HepG2 (cell line): ENCODE data around the gene ITGA7. TPM values are rescaled to one million over a fixed set of nuclear protein-coding genes. Genes with fewer than 3 reads are reported as not detected.

Source experiments
- ADNP ChIP-seq: sonication (generic); formaldehyde crosslinking; IDR thresholded peaks from 2 replicates; pipeline ENCODE4 v1.4.0; 2020; ENCODE audit warnings: missing genetic modification reagents
- DR1 ChIP-seq: sonication (generic); formaldehyde crosslinking; IDR thresholded peaks from 2 replicates; pipeline ENCODE4 v1.8.0; 2021; ENCODE audit warnings: mild to moderate bottlenecking, missing genetic modification reagents, inconsistent platforms
- ETS1 ChIP-seq: sonication (generic); formaldehyde crosslinking; IDR thresholded peaks from 2 replicates; pipeline ENCODE4 v1.4.0; 2020; ENCODE audit warnings: missing genetic modification reagents
- FOXA1 ChIP-seq, 2 experiments: fragments of 450-650 bp in 1 of 2; sonication (generic) in 1 of 2; formaldehyde crosslinking in 1 of 2; IDR thresholded peaks; 2 replicates each; pipeline versions ENCODE4 v1.4.0 to v1.6.1; 2016 to 2020; ENCODE audit warnings: missing genetic modification reagents in 1 of 2
- FOXP1 ChIP-seq, 2 experiments: fragments of 450-650 bp in 1 of 2; IDR thresholded peaks; 2 replicates each; pipeline ENCODE4 v1.6.1; 2017 to 2018; ENCODE audit warnings: antibody characterized with exemption in 1 of 2
- FOXP4 ChIP-seq: sonication (generic); formaldehyde crosslinking; IDR thresholded peaks from 2 replicates; pipeline ENCODE4 v1.4.0; 2020; ENCODE audit warnings: missing genetic modification reagents
- GATAD1 ChIP-seq: IDR thresholded peaks from 2 replicates; pipeline ENCODE4 v1.6.1; 2016; ENCODE audit warnings: missing genetic modification reagents, missing compliant biosample characterization
- GFI1 ChIP-seq: sonication (generic); formaldehyde crosslinking; IDR thresholded peaks from 2 replicates; pipeline ENCODE4 v1.5.0; 2020; ENCODE audit warnings: missing genetic modification reagents, mild to moderate bottlenecking, borderline replicate concordance
- GZF1 ChIP-seq: sonication (generic); formaldehyde crosslinking; IDR thresholded peaks from 2 replicates; pipeline ENCODE4 v1.5.1; 2020; ENCODE audit warnings: mild to moderate bottlenecking, missing genetic modification reagents
- KAT7 ChIP-seq: IDR thresholded peaks from 2 replicates; pipeline ENCODE4 v1.6.1; 2018; ENCODE audit warnings: borderline replicate concordance, missing compliant biosample characterization
- KDM1A ChIP-seq: IDR thresholded peaks from 2 replicates; pipeline ENCODE4 v1.6.1; 2016; ENCODE audit warnings: missing compliant biosample characterization
- LCORL ChIP-seq, 2 experiments: fragments of 450-650 bp in 1 of 2; sonication (generic) in 1 of 2; formaldehyde crosslinking in 1 of 2; IDR thresholded peaks; 2 replicates each; pipeline versions ENCODE4 v1.5.0 to v1.6.1; 2017 to 2020; ENCODE audit warnings: antibody characterized with exemption in 1 of 2, missing genetic modification reagents in 1 of 2
- NBN ChIP-seq: fragments of 450-650 bp; conservative IDR thresholded peaks from 2 replicates; pipeline ENCODE4 v1.6.1; 2017
- NR2F1 ChIP-seq, 2 experiments: fragments of 450-650 bp in 1 of 2; formaldehyde crosslinking in 1 of 2; IDR thresholded peaks; 2 replicates each; pipeline versions ENCODE4 v1.5.0 to v1.6.1; 2016 to 2020; ENCODE audit warnings: mild to moderate bottlenecking in 1 of 2, missing compliant biosample characterization in 1 of 2, missing genetic modification reagents in 1 of 2, moderate library complexity in 1 of 2
- POGZ ChIP-seq: sonication (generic); formaldehyde crosslinking; IDR thresholded peaks from 2 replicates; pipeline ENCODE4 v1.4.0; 2020; ENCODE audit warnings: mild to moderate bottlenecking, missing genetic modification reagents
- RBM22 ChIP-seq: fragments of 200-400 bp; formaldehyde crosslinking; optimal IDR thresholded peaks from 2 replicates; pipeline ENCODE3; 2017; ENCODE audit warnings: mild to moderate bottlenecking, low read length, moderate library complexity
- SNAPC5 ChIP-seq: sonication (generic); formaldehyde crosslinking; IDR thresholded peaks from 2 replicates; pipeline ENCODE4 v1.8.1; 2023; ENCODE audit warnings: mild to moderate bottlenecking, missing genetic modification reagents, borderline replicate concordance
- TFAP4 ChIP-seq: sonication (generic); IDR thresholded peaks from 2 replicates; pipeline ENCODE4 v1.6.1; 2016; ENCODE audit warnings: low read depth, borderline replicate concordance
- ZBTB38 ChIP-seq: sonication (generic); formaldehyde crosslinking; IDR thresholded peaks from 2 replicates; pipeline ENCODE4 v1.5.1; 2020; ENCODE audit warnings: mild to moderate bottlenecking, missing genetic modification reagents
- ZBTB46 ChIP-seq: sonication (generic); formaldehyde crosslinking; IDR thresholded peaks from 2 replicates; pipeline ENCODE4 v1.4.0; 2020; ENCODE audit warnings: mild to moderate bottlenecking, missing genetic modification reagents, borderline replicate concordance
- ZBTB7A ChIP-seq: sonication (generic); formaldehyde crosslinking; IDR thresholded peaks from 2 replicates; pipeline ENCODE4 v1.8.0; 2022; ENCODE audit warnings: mild to moderate bottlenecking, missing genetic modification reagents
- ZNF552 ChIP-seq: sonication (generic); formaldehyde crosslinking; IDR thresholded peaks from 2 replicates; pipeline ENCODE4 v1.9.0; 2022; ENCODE audit warnings: missing genetic modification reagents, mild to moderate bottlenecking, borderline replicate concordance
- ZNF619 ChIP-seq: sonication (generic); formaldehyde crosslinking; IDR thresholded peaks from 2 replicates; pipeline ENCODE4 v1.4.0; 2020; ENCODE audit warnings: mild to moderate bottlenecking, missing genetic modification reagents
- ZNF891 ChIP-seq: sonication (generic); formaldehyde crosslinking; IDR thresholded peaks from 2 replicates; pipeline ENCODE4 v1.5.0; 2020; ENCODE audit warnings: mild to moderate bottlenecking, missing genetic modification reagents
- polyA plus RNA-seq, 8 experiments: library from polyadenylated mRNA; depleted of rRNA in 3 of 8; stranded (reverse) in 7 of 8; unstranded in 1 of 8; fragments of >200 nt; fragmentation: Illumina TruSeq in 4 of 8; extraction: Trizol in 4 of 8; gene quantifications; 2 replicates each; pipeline versions ENCODE4 v1.2.1 to v1.2.3, GENCODE V29; 2011 to 2016; ENCODE audit warnings: low read depth in 4 of 8, missing spikeins in 1 of 8, mixed read lengths in 1 of 8; ENCODE audit not compliant: insufficient read depth in 1 of 8
- total RNA-seq, 5 experiments: library from RNA; depleted of rRNA; stranded (reverse); fragments of >200 nt; fragmentation: Illumina TruSeq; extraction: Trizol; gene quantifications; 2 replicates each; pipeline ENCODE4 v1.2.3, GENCODE V29; 2016; ENCODE audit warnings: low read depth in 1 of 5

ITGA7 gene
- total and polyA plus RNA-seq, 2 of the 13 experiments (the other 11 are each of a cell fraction or from before 2014, with no cell fraction given): 0.65 to 0.75 TPM

GRCh38 chr12:55715833-55716581, 8.3 kb upstream of the ITGA7 start, which contains the start of gene BLOC1S1 (continued):
- TF ChIP-seq SNAPC5 (CRISPR knock-in tag): peak; percentile 84; the same call in 1 of the 2 replicates
- TF ChIP-seq GZF1 (CRISPR knock-in tag): no peak
- peak; percentile 73 for TF ChIP-seq LCORL (IDR thresholded peaks at IDR 0.05)
- TF ChIP-seq LCORL (CRISPR knock-in tag; IDR thresholded peaks at IDR 0.05): peak; percentile 76; the same call in 1 of the 2 replicates
- TF ChIP-seq GATAD1 (CRISPR knock-in tag): peak; percentile 99
- TF ChIP-seq DR1: no peak; the same call in 1 of the 2 replicates
- no peak for TF ChIP-seq RBM22
- no peak for TF ChIP-seq FOXA1 (IDR thresholded peaks at IDR 0.05)
- no peak; the same call in 1 of the 2 replicates for TF ChIP-seq FOXA1 (CRISPR knock-in tag; IDR thresholded peaks at IDR 0.05)
- TF ChIP-seq ZBTB38 (CRISPR knock-in tag): no peak
- TF ChIP-seq ZNF619 (CRISPR knock-in tag): 0 out of 2 replicates have a peak, but pooled peaks have one; percentile 39
- peak in 1 of 2 experiments; percentile 60; a peak in 2 of 4 replicates for TF ChIP-seq NR2F1 (CRISPR knock-in tag; IDR thresholded peaks at IDR 0.05)
- no peak for TF ChIP-seq ZBTB46 (CRISPR knock-in tag)
- no peak for TF ChIP-seq GFI1 (CRISPR knock-in tag)
- peak; percentile 82; the same call in 1 of the 2 replicates for TF ChIP-seq KAT7 (CRISPR knock-in tag)
- TF ChIP-seq KDM1A (CRISPR knock-in tag): no peak
- peak; percentile 75 for TF ChIP-seq ZBTB7A (CRISPR knock-in tag)
- TF ChIP-seq ZNF891 (CRISPR knock-in tag): peak; percentile 38; the same call in 1 of the 2 replicates
- no peak for TF ChIP-seq ETS1 (CRISPR knock-in tag)
- TF ChIP-seq TFAP4: no peak
- TF ChIP-seq ZNF552: no peak
- TF ChIP-seq ADNP (CRISPR knock-in tag): no peak
- TF ChIP-seq NBN: no peak
- TF ChIP-seq POGZ (CRISPR knock-in tag): peak; percentile 60
- no peak for TF ChIP-seq FOXP1 (IDR thresholded peaks at IDR 0.05)
- no peak for TF ChIP-seq FOXP1 (CRISPR knock-in tag; IDR thresholded peaks at IDR 0.05)
- TF ChIP-seq FOXP4 (CRISPR knock-in tag): peak; percentile 48; the same call in 1 of the 2 replicates
